CD14-positive monocyte (primary cell): Measurements from ENCODE around the gene CHCHD6. TPM values are rescaled to one million over a fixed set of nuclear protein-coding genes. Genes with fewer than 3 reads are reported as not detected.

Experiments
- DNase-seq, 3 donors: peaks; one replicate each; pipeline ENCODE4 v3.0.0-alpha.2; 2011 to 2022
- H2AFZ ChIP-seq: 2 replicates; pipeline ENCODE4 v1.6.0; 2012; ENCODE audit warnings: mild to moderate bottlenecking, low read depth, low read length, inconsistent platforms; ENCODE audit not compliant: insufficient read depth, poor library complexity, severe bottlenecking
- H3K27ac ChIP-seq, 2 donors: 1 replicate in 1 of 2; 2 replicates in 1 of 2; pipeline ENCODE4 v1.5.1; 2012 to 2013; ENCODE audit warnings: low read length in 2 of 2, control low read depth in 1 of 2, inconsistent platforms in 1 of 2, low read depth in 1 of 2, mild to moderate bottlenecking in 1 of 2
- H3K27me3 ChIP-seq, 2 donors: one replicate each; pipeline versions ENCODE4 v1.6.0 to v1.6.1; 2011 to 2013; ENCODE audit warnings: low read length in 2 of 2; ENCODE audit not compliant: control insufficient read depth in 2 of 2, insufficient read depth in 2 of 2
- H3K36me3 ChIP-seq, 2 donors: replicated peaks in 1 of 2; 1 replicate in 1 of 2; 2 replicates in 1 of 2; pipeline versions ENCODE4 v1.5.1 to v1.6.1; 2012 to 2013; ENCODE audit warnings: low read length in 2 of 2, control low read depth in 1 of 2, inconsistent platforms in 1 of 2, mild to moderate bottlenecking in 1 of 2; ENCODE audit not compliant: insufficient read depth in 2 of 2, control insufficient read depth in 1 of 2
- H3K4me1 ChIP-seq, 2 donors: 1 replicate in 1 of 2; 2 replicates in 1 of 2; pipeline versions ENCODE4 v1.5.1 to v1.6.1; 2012 to 2013; ENCODE audit warnings: low read length in 2 of 2, control low read depth in 1 of 2, inconsistent platforms in 1 of 2, mild to moderate bottlenecking in 1 of 2, moderate library complexity in 1 of 2; ENCODE audit not compliant: insufficient read depth in 2 of 2, control insufficient read depth in 1 of 2
- H3K4me2 ChIP-seq: replicated peaks from 2 replicates; pipeline ENCODE3; 2012; ENCODE audit warnings: low read length, moderate library complexity, mild to moderate bottlenecking; ENCODE audit not compliant: poor library complexity, severe bottlenecking; ENCODE audit errors: extremely low read depth
- H3K4me3 ChIP-seq, 3 experiments: fragments of 200-600 bp in 1 of 3; sonication (generic) in 1 of 3; replicated peaks in 1 of 3; 1 replicate in 2 of 3; 2 replicates in 1 of 3; pipeline ENCODE4 v1.5.1; 2011 to 2013; ENCODE audit warnings: low read length in 3 of 3, mild to moderate bottlenecking in 3 of 3, control low read depth in 2 of 3, low read depth in 2 of 3, inconsistent platforms in 1 of 3, moderate library complexity in 1 of 3
- H3K79me2 ChIP-seq: 2 replicates; pipeline ENCODE4 v1.6.0; 2012; ENCODE audit warnings: mild to moderate bottlenecking, control low read depth, inconsistent platforms, low read length, moderate library complexity; ENCODE audit not compliant: insufficient read depth
- H3K9ac ChIP-seq: 2 replicates; pipeline ENCODE4 v1.6.0; 2017; ENCODE audit warnings: low read length, mild to moderate bottlenecking; ENCODE audit not compliant: insufficient read depth, poor library complexity, severe bottlenecking
- H3K9me3 ChIP-seq, 2 donors: replicated peaks in 1 of 2; 1 replicate in 1 of 2; 2 replicates in 1 of 2; pipeline versions ENCODE4 v1.5.1 to v1.6.1; 2012 to 2013; ENCODE audit warnings: low read length in 2 of 2, control low read depth in 1 of 2; ENCODE audit not compliant: control insufficient read depth in 1 of 2, insufficient read depth in 1 of 2
- H4K20me1 ChIP-seq: 2 replicates; pipeline ENCODE4 v1.6.0; 2012; ENCODE audit warnings: mild to moderate bottlenecking, low read length, control low read depth, moderate library complexity; ENCODE audit not compliant: insufficient read depth
- H3K27ac Mint-ChIP-seq, 7 donors: one replicate each; pipeline ENCODE4 v1.8.0; 2020; ENCODE audit warnings: mild to moderate bottlenecking in 7 of 7, mixed read lengths in 7 of 7, moderate library complexity in 6 of 7, inconsistent platforms in 2 of 7
- H3K27me3 Mint-ChIP-seq, 3 donors: one replicate each; pipeline ENCODE4 v1.8.0; 2021 to 2022; ENCODE audit warnings: low read depth in 3 of 3, mild to moderate bottlenecking in 3 of 3, mixed read lengths in 3 of 3, moderate library complexity in 3 of 3, inconsistent platforms in 1 of 3
- H3K36me3 Mint-ChIP-seq, 2 donors: one replicate each; pipeline ENCODE4 v1.8.0; 2020; ENCODE audit warnings: mixed read lengths in 2 of 2, inconsistent platforms in 1 of 2, mild to moderate bottlenecking in 1 of 2
- H3K4me1 Mint-ChIP-seq: one replicate; pipeline ENCODE4 v1.8.0; 2020; ENCODE audit warnings: mild to moderate bottlenecking, mixed read lengths
- H3K4me3 Mint-ChIP-seq, 2 donors: one replicate each; pipeline ENCODE4 v1.8.0; 2020; ENCODE audit warnings: mild to moderate bottlenecking in 2 of 2, mixed read lengths in 2 of 2, moderate library complexity in 1 of 2
- H3K9me3 Mint-ChIP-seq, 7 donors: one replicate each; pipeline ENCODE4 v1.8.0; 2020 to 2022; ENCODE audit warnings: mixed read lengths in 7 of 7, mild to moderate bottlenecking in 6 of 7, moderate library complexity in 6 of 7, inconsistent platforms in 2 of 7
- CTCF ChIP-seq: fragments of 200-600 bp; IDR thresholded peaks from one replicate; pipeline ENCODE4 v1.8.0; 2022; ENCODE audit warnings: antibody characterized with exemption, mild to moderate bottlenecking
- WGBS: methylation state at CpG from one replicate; pipeline ENCODE4 v1.1.5; 2013; ENCODE audit warnings: missing lambda C conversion rate; ENCODE audit not compliant: insufficient coverage; 5-methylcytosine and 5-hydroxymethylcytosine counted together
- intact Hi-C, 2 donors: fragments of 100-400 bp; cut with micrococcal nuclease; formaldehyde crosslinking; loops; one replicate each; pipeline versions ENCODE4 v1.15.0 to v1.15.1; 2023
- polyA plus RNA-seq, 3 donors: library from polyadenylated mRNA; depleted of rRNA in 1 of 3; unstranded in 2 of 3; stranded (reverse) in 1 of 3; fragments of 300-500 nt in 2 of 3; fragments of >200 nt in 1 of 3; fragmentation: Illumina TruSeq in 2 of 3; gene quantifications; 1 replicate in 2 of 3; 2 replicates in 1 of 3; pipeline ENCODE4 v1.2.3, GENCODE V29; 2012 to 2021

The CHCHD6 gene
- polyA plus RNA-seq, 3 donors, result 1.1 to 1.8 (median 1.8) TPM

DNA sequence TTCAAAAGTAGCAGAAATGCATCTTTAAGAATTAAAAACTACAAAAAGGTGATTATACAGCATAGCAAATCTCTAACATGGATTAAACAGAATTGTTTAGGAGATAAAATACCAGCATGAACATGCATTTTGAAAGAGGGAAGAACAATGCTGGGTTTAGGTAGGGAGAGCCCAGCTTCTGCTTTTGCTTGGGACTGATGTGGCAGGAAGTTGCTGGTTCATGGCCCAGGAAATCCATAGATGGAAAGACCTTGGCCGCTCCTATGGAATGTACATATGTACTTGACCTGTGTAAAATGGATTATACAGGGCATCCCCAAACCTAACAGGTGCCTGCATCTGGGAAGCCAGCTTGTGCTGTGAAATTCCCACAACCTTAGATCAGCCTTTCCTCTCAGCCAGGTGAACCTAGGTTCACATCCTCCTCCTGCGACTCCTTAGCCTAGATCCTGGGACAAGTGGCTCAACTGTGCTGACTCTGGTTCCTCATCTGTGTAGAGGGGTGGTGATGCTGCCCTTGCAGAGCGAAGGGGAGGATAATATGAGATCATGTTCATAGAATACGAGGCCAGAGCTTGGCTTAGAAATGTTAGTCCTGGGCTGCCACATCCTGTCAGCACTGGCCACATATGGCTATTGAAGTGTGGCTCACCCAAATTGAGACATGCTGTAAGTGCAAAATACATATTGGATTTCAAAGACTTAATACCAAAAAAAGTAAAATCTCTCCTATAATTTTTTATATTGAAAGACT, 231.9 kb downstream of the CHCHD6 start:
- H3K36me3 Mint-ChIP-seq, result no peaks in the 10 kb centered on the region
- peaks cover 10% of the 10 kb centered on the region for H3K4me1 Mint-ChIP-seq
- no peaks in the 10 kb centered on the region for H3K79me2 ChIP-seq
- peaks cover 0 to 5% (median 0%) of the 10 kb centered on the region in 7 donors for H3K9me3 Mint-ChIP-seq
- H4K20me1 ChIP-seq, result no peaks in the 10 kb centered on the region
- H3K27me3 ChIP-seq, result peaks cover 64 to 82% of the 10 kb centered on the region in 2 donors
- intact Hi-C loops, result no loop called here
- peak overlapping the region in 1 of 7 donors; percentile 66 for H3K27ac Mint-ChIP-seq
- peak; percentile 30 to 68 (median 47) for DNase-seq
- WGBS, result 93% methylated on average over 3 of the region's 4 CpGs
- no peak for TF ChIP-seq CTCF
- H3K9me3 ChIP-seq, result no peaks in the 10 kb centered on the region
- no peak overlapping the region for H3K4me3 ChIP-seq
- no peak overlapping the region for H3K9ac ChIP-seq
- peaks cover 7 to 10% of the 10 kb centered on the region in 2 donors for H3K4me1 ChIP-seq
- H3K4me2 ChIP-seq, result no peak overlapping the region
- H3K27me3 Mint-ChIP-seq, result peaks cover 46 to 93% (median 74%) of the 10 kb centered on the region in 3 donors
- H3K36me3 ChIP-seq, result no peaks in the 10 kb centered on the region
- H3K4me3 Mint-ChIP-seq, result peak overlapping the region in 1 of 2 donors; percentile 15
- no peak overlapping the region for H3K27ac ChIP-seq
- H2AFZ ChIP-seq, result no peak overlapping the region

- Histone ChIP-seq H4K20me1 (no peaks in the 10 kb centered on the region), H3K9ac (no peak overlapping the region), H3K9me3 (no peaks in the 10 kb centered on the region), H3K27me3 (peaks cover 63 to 82% of the 10 kb centered on the region in 2 donors), H3K79me2 (no peaks in the 10 kb centered on the region), H3K4me1 (peaks cover 7 to 10% of the 10 kb centered on the region in 2 donors), H3K36me3 (no peaks in the 10 kb centered on the region), H3K4me3 (no peak overlapping the region), H3K27ac (no peak overlapping the region), H3K4me2 (no peak overlapping the region), H2AFZ (no peak overlapping the region)
- Mint-ChIP-seq H3K27me3 (peaks cover 45 to 91% (median 69%) of the 10 kb centered on the region in 3 donors), H3K36me3 (no peaks in the 10 kb centered on the region), H3K27ac (no peak overlapping the region), H3K9me3 (peaks cover 0 to 5% (median 0%) of the 10 kb centered on the region in 7 donors), H3K4me1 (peaks cover 10% of the 10 kb centered on the region), H3K4me3 (peak overlapping the region in 1 of 2 donors; percentile 63)
- WGBS, result 92% methylated on average over 5 of the region's 6 CpGs
- DNase-seq, result no peak
- no peak for TF ChIP-seq CTCF
- intact Hi-C loops, result no loop called here
Observed at GRCh38 chr3:126936853-126937425, 232.9 kb downstream of the CHCHD6 start.
